ENCODE results near the gene BYSL.

BYSL gene

GRCh38 chr6:41974281-41974825 lies 53.1 kb downstream of the BYSL start:
- DNase-seq (ENCODE audit: low read depth in 1 of 2, low spot score in 1 of 2): no peak

- no peak for DNase-seq (ENCODE audit: low read depth in 1 of 2, low spot score in 1 of 2)
These were observed 54.0 kb downstream of the BYSL start for GRCh38 chr6:41975276-41975675.

GRCh38 chr6:41976794-41977484 lies 55.6 kb downstream of the BYSL start:
- no peak for DNase-seq (ENCODE audit: low read depth in 1 of 2, low spot score in 1 of 2)

Data from activated T-helper 1 cell treated with anti-CD3 and anti-CD28 coated beads, Interleukin-2, amount 50 U/mL, for 16 hours (primary cell).